Esophagus squamous epithelium (tissue), 5 donors: ENCODE measurements around the gene PHACTR4. TPM values are rescaled to one million over a fixed set of nuclear protein-coding genes. Genes with fewer than 3 reads are reported as not detected.
"Not testable (repeated sequence)": the region's sequence is repeated elsewhere in the genome, so short reads cannot be mapped to it uniquely, and the experiment has no call there.

Source experiments
- DNase-seq: peaks from one replicate; lab custom pipeline; 2025; lab: John Stamatoyannopoulos, UW
- H3K27ac ChIP-seq, 4 donors: fragments of 200-600 bp; sonication (generic); one replicate each; pipeline ENCODE4 v1.5.1; 2016 to 2019; ENCODE audit warnings: mild to moderate bottlenecking in 1 of 4
- H3K27me3 ChIP-seq, 4 donors: fragments of 200-600 bp; sonication (generic); 1 replicate in 3 of 4; 2 replicates in 1 of 4; pipeline versions ENCODE4 v1.5.1 to v1.6.0; 2017 to 2021; ENCODE audit warnings: antibody characterized with exemption in 1 of 4
- H3K36me3 ChIP-seq, 3 donors: fragments of 200-600 bp; sonication (generic); one replicate each; pipeline ENCODE4 v1.5.1; 2016 to 2019
- H3K4me1 ChIP-seq, 3 donors: fragments of 200-600 bp; sonication (generic); one replicate each; pipeline ENCODE4 v1.5.1; 2017 to 2019
- H3K4me3 ChIP-seq, 4 donors: fragments of 200-600 bp; sonication (generic); 1 replicate in 3 of 4; 2 replicates in 1 of 4; pipeline ENCODE4 v1.5.1; 2016 to 2019; ENCODE audit warnings: mild to moderate bottlenecking in 2 of 4, moderate library complexity in 1 of 4
- H3K9me3 ChIP-seq, 3 donors: fragments of 200-600 bp; sonication (generic); one replicate each; pipeline ENCODE4 v1.5.1; 2016 to 2019
- CTCF ChIP-seq, 6 experiments: fragments of 450-650 bp in 4 of 6; fragments of 200-600 bp in 2 of 6; sonication (generic) in 2 of 6; IDR thresholded peaks; one replicate each; pipeline ENCODE4 v1.5.1; 2016 to 2019; ENCODE audit warnings: antibody characterized with exemption in 6 of 6, mild to moderate bottlenecking in 4 of 6, moderate library complexity in 4 of 6
- POLR2A ChIP-seq, 4 donors: fragments of 450-650 bp; IDR thresholded peaks; one replicate each; pipeline ENCODE4 v1.6.1; 2017; ENCODE audit warnings: antibody characterized with exemption in 4 of 4, mild to moderate bottlenecking in 4 of 4, moderate library complexity in 3 of 4
- WGBS, 2 donors: methylation state at CpG; one replicate each; pipeline ENCODE4 v1.1.5; 2018; 5-methylcytosine and 5-hydroxymethylcytosine counted together
- intact Hi-C: fragments of 100-400 bp; cut with DNase I; formaldehyde crosslinking; loops from one replicate; pipeline ENCODE4 v1.15.0; 2022
- total RNA-seq, 4 donors: library from RNA; depleted of rRNA; stranded (reverse); fragments of >200 nt; gene quantifications; one replicate each; pipeline ENCODE4 v1.1.0, GENCODE V29; 2016
- donor health status: DM: yes; HTN: yes; CAD: no.

PHACTR4 gene
- 10 to 100 TPM; 33.4 to 41.0 (median 36.3) TPM for total RNA-seq

- Histone ChIP-seq H3K36me3 (no peaks in the 10 kb centered on the region), H3K4me3 (peak within 1 kb of the TSS; percentile 73 to 93 (median 89)), H3K27ac (peak within 1 kb of the TSS; percentile 92 to 97 (median 96)), H3K9me3 (no peaks in the 10 kb centered on the region), H3K27me3 (no peaks in the 10 kb centered on the region), H3K4me1 (peaks cover 26 to 68% (median 26%) of the 10 kb centered on the region in 3 donors)
- WGBS, 2 donors: 0 to 1% methylated on average over 2 to 38 of the region's 61 CpGs
- DNase-seq: peak; percentile 35
- TF ChIP-seq CTCF (IDR thresholded peaks at IDR 0.05) (peak in 1 of 6 experiments; percentile 19), POLR2A (IDR thresholded peaks at IDR 0.05) (peak in 2 of 4 donors; percentile 67)
- intact Hi-C loops: no loop called here
These were observed at the start of gene PHACTR4 for GRCh38 chr1:28369371-28370238. TSS of gene PHACTR4 (plus strand) at chr1:28369740. CDS start at chr1:28407448, 37,708 bp downstream.

DNA sequence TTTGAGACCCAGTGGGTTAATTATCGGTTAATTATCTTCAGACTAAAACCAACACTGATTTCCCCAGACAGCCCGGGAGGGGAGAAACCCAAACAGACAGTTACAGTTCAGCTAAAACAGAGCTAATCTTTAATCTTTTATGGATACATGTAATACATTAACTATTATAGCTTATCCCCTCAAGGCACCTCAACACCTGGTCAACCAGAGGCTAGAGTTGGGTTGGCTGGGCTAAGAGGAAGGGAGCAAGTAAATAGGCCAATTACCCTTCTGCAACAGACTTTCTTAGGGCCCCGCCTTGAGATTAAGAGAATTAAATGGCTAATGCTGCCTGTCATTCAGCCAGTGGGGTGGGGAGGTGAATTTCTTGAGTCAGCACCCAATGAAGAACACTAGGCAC is 47.3 kb upstream of the PHACTR4 start:
- no peak for DNase-seq
- H3K4me1 ChIP-seq: peaks cover 0 to 18% (median 0%) of the 10 kb centered on the region in 3 donors
- H3K9me3 ChIP-seq: no peaks in the 10 kb centered on the region
- intact Hi-C loops: no loop called here
- H3K4me3 ChIP-seq: no peak overlapping the region
- peaks cover 0 to 33% (median 0%) of the 10 kb centered on the region in 4 donors for H3K27me3 ChIP-seq
- peak overlapping the region in 2 of 4 donors; percentile 34 to 57 for H3K27ac ChIP-seq
- no peak for TF ChIP-seq CTCF (IDR thresholded peaks at IDR 0.05)
- no peak for TF ChIP-seq POLR2A (IDR thresholded peaks at IDR 0.05)
- WGBS, 2 donors: 52 to 82% methylated on average over 3 of the region's 3 CpGs
- no peaks in the 10 kb centered on the region for H3K36me3 ChIP-seq

GRCh38 chr1:28323720-28324119 is 45.8 kb upstream of the PHACTR4 start:
- H3K4me3 ChIP-seq: no peak overlapping the region
- TF ChIP-seq POLR2A (IDR thresholded peaks at IDR 0.05) (no peak), CTCF (IDR thresholded peaks at IDR 0.05) (no peak)
- 34 to 52% methylated on average over 3 of the region's 3 CpGs for WGBS, 2 donors
- H3K36me3 ChIP-seq: no peaks in the 10 kb centered on the region
- intact Hi-C loops: no loop called here
- H3K27ac ChIP-seq: no peak overlapping the region
- H3K4me1 ChIP-seq: peaks cover 6 to 31% (median 6%) of the 10 kb centered on the region in 3 donors
- H3K9me3 ChIP-seq: no peaks in the 10 kb centered on the region
- H3K27me3 ChIP-seq: peaks cover 0 to 19% (median 0%) of the 10 kb centered on the region in 4 donors
- DNase-seq: no peak

DNA sequence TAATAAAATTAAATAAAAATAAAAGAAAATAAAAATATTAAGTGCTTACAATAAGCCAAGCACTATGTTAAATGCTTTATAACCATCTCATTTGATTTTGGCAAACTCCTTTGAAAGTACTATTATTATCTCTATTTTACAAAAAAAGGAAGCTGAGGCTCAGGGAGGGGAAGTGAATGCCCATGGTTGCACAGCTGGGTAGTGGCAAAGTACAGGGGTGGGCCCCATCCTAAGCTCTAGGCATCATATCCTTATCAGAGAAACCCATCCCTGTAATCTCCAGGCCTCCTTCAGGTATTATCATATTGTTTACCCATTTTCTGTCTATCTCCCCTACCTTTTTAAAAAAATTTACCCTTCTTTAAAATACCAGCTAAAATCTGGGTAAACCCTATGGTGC is 43.0 kb upstream of the PHACTR4 start:
- no peak for TF ChIP-seq CTCF (IDR thresholded peaks at IDR 0.05)
- TF ChIP-seq POLR2A (IDR thresholded peaks at IDR 0.05): no peak
- Histone ChIP-seq H3K9me3 (no peaks in the 10 kb centered on the region), H3K27ac (peak overlapping the region in 2 of 4 donors; percentile 68 to 74), H3K4me1 (peaks cover 12 to 53% (median 13%) of the 10 kb centered on the region in 3 donors), H3K27me3 (peaks cover 0 to 1% (median 0%) of the 10 kb centered on the region in 4 donors), H3K36me3 (peaks cover 0 to 12% (median 3%) of the 10 kb centered on the region in 3 donors), H3K4me3 (no peak overlapping the region)
- intact Hi-C loops: no loop called here
- DNase-seq: no peak

DNA sequence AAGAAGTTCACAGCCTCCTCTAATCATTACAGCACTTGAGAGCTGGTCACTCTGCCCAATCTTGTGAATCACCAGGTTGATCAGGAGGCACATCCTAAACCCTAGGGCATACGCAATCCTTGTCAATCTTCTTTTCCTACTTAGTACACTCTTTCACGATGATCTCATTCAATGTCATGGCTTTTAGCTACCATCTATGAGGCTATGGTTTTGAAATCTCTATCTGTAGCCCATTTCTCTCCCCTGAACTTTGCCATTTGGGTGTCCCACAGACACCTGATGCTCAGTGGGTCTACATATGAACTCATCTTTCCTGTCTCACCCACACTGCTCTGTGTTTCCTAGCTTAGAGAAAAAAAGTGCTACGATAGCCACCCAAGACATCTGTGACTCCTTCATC is 42.6 kb upstream of the PHACTR4 start:
- Histone ChIP-seq H3K9me3 (no peaks in the 10 kb centered on the region), H3K4me1 (peaks cover 12 to 50% (median 13%) of the 10 kb centered on the region in 3 donors), H3K4me3 (no peak overlapping the region), H3K27me3 (no peaks in the 10 kb centered on the region), H3K27ac (peak overlapping the region in 3 of 4 donors; percentile 60 to 74 (median 68)), H3K36me3 (peaks cover 0 to 17% (median 6%) of the 10 kb centered on the region in 3 donors)
- TF ChIP-seq CTCF (IDR thresholded peaks at IDR 0.05): no peak
- TF ChIP-seq POLR2A (IDR thresholded peaks at IDR 0.05): no peak
- intact Hi-C loops: no loop called here
- WGBS, 2 donors: 61 to 66% methylated on average over 3 of the region's 3 CpGs
- DNase-seq: no peak

- H3K27me3 ChIP-seq, intact Hi-C loops, DNase-seq, H3K9me3 ChIP-seq, H3K4me3 ChIP-seq: not testable (repeated sequence)
- WGBS, 2 donors: 78 to 89% methylated on average over 11 of the region's 11 CpGs
- H3K36me3 ChIP-seq: peaks cover 0 to 21% (median 10%) of the 10 kb centered on the region in 3 donors
- H3K27ac ChIP-seq: peak overlapping the region in 3 of 4 donors; percentile 60 to 74 (median 68)
- H3K4me1 ChIP-seq: peaks cover 12 to 46% (median 13%) of the 10 kb centered on the region in 3 donors
These were observed 42.1 kb upstream of the PHACTR4 start for GRCh38 chr1:28327431-28327830.
